Measurements from ENCODE around the gene CER1. TPM values are rescaled to one million over a fixed set of nuclear protein-coding genes. Genes with fewer than 3 reads are reported as not detected.

CER1 gene, protein sequence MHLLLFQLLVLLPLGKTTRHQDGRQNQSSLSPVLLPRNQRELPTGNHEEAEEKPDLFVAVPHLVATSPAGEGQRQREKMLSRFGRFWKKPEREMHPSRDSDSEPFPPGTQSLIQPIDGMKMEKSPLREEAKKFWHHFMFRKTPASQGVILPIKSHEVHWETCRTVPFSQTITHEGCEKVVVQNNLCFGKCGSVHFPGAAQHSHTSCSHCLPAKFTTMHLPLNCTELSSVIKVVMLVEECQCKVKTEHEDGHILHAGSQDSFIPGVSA
- 3.3 TPM for polyA plus RNA-seq (ENCODE audit: insufficient read length)
- long read RNA-seq, donor 1, partial matches to known transcripts, result 0 of 3 reads
- long read RNA-seq, donor 1, other reads (novel, unspliced or antisense), result 0 of 3 reads
- long read RNA-seq, donor 2, partial matches to known transcripts, result 0 of 2 reads
- long read RNA-seq, donor 2, other reads (novel, unspliced or antisense), result 0 of 2 reads
- long read RNA-seq, donor 3, result 0 reads
- long read RNA-seq, donor 4, result 0 reads
- long read RNA-seq, donor 5, result 0 reads
- long read RNA-seq, donor 6, result 0 reads
- long read RNA-seq, donor 7, partial matches to known transcripts, result 0 of 2 reads
- long read RNA-seq, donor 7, other reads (novel, unspliced or antisense), result 0 of 2 reads
- long read RNA-seq, donor 8, result 0 reads

DNA sequence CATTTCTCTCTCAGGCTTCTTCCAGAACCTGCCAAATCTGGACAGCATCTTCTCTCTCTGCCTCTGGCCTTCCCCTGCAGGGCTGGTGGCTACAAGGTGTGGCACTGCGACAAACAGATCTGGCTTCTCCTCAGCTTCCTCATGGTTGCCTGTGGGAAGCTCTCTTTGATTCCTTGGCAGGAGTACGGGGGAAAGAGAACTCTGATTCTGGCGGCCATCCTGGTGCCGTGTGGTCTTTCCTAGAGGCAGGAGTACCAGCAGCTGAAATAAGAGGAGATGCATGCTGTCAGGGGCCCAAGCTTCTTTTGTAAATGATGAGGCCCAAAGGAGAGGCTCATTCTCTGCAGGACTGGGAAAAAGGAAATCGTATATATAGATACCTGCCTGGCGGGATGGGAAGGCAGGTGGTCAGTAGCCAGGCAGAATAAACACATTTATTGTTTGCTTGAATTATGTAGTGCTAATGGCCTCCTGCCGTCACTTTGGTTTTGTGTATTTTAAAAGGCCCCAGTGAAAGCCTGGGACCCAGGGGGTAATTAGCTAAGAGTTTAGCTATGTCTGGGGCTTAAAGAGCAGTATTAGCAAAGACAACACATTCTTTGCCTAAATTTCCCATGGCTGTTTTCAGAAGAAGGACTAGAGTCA, at the start of gene CER1:
Gene CER1 (minus strand): TSS at position 343 of the 645 bp plus-strand sequence. CDS start 61 bp downstream, at position 282.
- no peak for DNase-seq

DNA sequence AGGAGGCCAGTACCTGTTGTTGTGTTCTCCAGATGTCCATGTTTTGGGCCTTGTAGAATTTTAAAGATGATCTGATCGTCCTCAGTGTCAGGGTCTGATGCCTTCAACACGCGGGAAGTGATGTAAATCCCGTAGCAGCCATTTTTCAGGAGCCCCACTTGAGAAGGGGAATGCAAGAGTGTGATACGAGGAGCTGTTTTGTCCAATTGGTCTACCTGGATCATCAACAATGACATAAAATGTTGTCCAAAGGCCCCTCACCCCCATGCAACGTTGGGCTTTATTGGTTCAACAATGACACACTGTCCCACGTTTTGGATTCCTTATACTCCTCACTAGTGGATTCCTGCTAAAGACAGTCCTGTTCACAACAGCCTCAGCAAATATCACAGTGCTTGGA, 48.1 kb upstream of the CER1 start:
- no peak for DNase-seq

DNA sequence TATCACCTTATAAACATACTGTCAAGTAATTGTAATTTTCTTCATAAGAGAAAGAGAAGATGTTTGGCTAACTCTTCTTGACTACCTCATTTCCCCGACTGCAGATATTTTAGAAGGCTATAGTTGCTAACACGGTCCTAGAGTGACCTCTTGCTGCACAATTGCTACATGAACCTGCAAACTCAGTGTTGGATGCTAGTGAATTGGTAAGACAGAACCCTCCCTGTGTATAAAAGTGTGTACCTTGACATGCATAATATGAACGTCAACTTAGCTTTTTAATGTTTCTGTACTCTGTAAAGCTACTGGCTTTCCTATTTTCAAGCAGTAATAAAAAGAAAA, 46.7 kb upstream of the CER1 start:
- DNase-seq, result peak; percentile 7

DNA sequence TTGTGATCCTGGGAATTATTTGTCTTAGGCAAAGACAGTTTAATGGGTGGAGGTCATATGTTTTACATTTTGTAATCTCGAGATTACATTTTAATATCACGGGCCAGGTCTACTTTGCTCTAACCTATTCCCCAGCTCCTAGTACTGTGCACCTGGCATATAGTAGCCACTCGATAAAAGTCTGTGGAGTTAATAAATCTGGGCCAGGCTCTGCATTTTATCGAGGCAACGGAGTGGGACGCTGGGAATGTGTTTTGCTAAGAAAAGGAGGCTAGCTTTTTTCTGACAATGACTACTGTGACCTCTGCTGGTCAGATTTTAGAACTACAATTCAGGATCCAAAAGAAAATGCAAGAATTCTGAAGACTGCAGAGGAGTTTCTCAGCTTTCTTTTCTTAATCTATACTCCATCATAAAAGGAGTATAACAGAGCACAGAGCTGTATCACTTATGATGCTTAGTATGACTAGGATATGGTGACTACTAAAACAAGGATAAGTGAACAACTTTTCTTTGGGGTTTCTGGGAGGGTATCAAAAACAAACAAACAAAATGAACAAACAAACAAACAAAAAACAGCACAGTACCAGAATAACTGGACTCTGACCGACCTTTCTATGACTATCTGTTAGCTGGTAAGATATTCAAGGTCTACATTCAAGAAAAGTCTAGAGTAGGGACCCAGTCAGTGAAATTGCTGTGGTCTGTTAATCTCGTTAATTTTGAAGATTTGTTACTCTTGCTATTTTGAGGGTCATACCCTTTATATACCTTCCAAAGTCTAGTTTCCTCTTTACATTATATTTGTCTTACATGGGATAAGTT, 46.1 kb upstream of the CER1 start:
- peak; percentile 57 for DNase-seq

DNA sequence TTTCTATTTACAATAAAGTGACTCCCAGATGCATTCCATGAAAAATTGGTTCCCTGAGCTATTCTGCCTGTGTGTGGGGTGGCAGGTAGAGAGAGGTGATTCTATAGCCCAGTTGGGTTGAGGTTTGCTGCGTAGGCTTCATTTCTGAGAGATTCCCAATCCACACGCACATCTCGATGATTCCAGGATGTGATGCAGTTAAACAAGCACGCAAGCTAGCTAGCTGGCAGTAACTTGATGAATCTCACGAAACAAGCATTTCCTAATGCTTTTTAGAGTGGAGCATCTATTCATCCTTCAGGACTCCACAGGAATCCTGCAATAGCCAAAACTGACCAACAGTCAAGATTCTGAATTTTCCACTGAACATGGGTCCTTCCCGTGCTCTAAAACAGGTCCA, 43.8 kb upstream of the CER1 start:
- no peak for DNase-seq

DNA sequence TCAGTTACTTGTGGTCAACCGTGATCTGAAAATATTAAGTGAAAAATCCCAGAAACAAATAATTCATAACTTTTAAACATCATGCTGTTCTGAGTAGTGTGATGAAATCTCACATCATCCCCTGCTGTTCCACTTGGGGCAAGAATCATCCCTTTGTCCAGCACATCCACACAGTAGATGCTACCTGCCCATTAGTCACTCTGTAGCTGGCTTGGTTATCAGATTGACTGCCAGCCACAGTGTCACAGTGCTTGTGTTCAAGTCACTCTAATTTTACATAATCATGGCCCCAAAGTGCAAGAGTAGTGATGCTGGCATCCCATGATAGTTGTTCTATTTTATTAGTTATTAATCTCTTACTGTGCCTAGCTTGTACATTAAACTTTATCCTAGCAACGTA, 39.1 kb upstream of the CER1 start:
- no peak for DNase-seq

DNA sequence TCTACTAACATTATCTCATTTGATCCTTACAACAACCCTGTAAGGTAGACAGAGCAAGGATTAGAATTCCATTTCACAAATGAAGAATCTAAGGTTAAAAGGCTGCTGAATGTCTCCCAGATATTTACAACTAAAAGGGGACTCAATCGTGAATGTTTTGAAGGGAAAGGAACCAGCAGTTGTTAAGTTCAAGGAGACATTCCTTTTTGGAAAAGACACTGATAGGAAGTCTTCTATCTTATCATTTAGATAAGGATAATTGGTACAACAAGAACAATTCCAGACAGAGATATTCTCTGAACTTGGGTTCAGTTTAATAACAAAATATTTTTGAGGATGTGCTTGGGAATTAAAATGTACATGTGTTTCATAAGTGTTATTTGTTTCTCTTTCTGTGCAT, 37.5 kb upstream of the CER1 start:
- DNase-seq, result no peak

DNA sequence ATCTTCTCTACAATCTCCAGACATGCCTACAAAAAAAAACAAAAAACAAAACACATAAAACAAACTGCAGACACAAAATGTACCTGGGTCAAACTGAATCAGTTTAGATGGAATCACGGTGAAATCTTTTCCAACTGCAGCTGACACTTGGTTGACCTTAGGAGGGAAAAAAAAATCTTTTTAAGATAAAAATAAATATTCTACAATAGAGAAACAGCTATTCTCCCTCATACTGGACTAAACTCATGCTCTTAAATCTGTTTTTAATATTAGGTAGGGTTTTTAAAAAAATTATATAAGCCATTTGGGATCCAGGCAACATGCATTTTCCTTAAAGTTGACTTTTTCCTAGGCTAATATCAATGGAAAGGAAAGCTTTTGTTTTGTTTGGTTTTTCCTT, 33.8 kb upstream of the CER1 start:
- no peak for DNase-seq

DNA sequence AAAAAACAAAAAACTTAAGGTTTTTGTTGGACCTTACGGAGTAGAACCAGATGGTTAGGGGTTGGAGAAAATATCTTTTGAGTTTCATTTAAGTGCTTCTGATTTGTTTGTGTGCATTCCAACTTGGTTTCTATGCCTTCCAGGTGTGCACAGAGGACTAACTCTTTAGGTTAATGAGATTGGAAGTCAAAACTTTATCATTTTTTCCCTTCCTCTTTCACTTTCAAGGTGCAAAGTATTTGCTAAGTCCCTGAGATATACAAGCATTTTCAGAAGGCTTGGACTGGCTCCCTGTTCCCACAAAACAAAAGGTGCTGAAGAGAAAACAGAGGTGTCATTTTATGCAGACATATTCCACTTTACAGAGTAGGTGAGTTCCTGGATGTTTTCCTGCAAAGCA, 30.3 kb upstream of the CER1 start:
- no peak for DNase-seq

DNA sequence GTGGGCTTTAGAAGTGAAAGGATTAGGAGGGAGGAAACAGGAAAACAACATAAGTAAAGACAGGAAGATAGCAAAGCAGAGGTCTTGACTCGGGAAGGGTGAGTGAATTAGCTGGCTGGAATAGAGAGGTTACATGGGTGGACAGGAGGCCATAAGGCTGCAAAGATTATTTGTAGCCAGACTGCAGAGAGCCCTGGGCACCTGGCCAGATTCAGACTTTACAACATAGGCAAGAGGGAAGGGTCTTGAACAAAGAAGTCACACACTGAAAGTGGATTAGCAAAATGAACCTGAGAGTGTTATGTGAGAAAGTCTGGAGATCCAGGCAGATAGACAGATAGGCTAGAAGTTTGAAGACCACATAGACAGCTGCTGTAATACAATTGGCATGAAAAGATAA, 29.7 kb upstream of the CER1 start:
- DNase-seq, result peak; percentile 25

DNA sequence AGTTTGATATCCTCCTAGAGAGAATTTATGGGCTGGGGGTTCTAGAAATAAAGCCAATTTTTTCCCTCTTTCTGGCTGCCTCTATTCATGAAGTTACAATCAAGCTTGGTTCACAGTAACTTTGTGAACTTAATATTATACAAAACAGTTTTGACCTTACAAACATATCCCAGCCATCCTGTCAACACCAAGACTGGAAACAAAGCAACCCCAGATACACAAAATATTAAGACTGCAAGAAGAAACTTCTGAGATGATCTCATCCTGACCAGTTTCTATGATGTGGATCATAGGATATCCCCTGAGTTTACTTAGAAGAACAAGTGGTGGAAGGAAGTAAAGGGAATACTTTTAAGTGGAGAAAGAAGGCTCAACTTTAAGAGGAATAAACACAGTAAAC, 28.3 kb upstream of the CER1 start:
- DNase-seq, result no peak

DNA sequence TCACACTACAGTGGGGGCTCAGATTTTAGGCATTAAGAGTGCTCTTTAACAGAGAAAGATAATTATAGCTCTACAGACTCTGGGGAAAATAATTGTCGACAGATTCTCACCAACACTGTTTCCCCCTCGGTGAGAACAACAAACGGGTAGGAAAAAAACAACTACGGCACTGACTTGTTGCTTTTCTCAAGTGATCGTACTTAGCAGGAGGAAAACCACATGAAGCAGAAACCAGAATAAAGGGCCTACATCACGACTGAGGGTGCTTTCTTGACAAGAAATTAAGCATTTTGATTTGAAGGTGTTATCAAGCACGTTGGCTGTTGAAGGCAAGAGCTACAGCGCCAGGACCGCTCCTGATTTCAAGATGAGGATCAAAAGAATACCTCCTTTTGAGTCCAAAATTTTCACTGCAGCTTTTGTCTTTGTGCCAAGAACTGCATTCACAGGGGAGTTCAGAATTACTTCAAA, 27.2 kb upstream of the CER1 start:
- no peak for DNase-seq

DNA sequence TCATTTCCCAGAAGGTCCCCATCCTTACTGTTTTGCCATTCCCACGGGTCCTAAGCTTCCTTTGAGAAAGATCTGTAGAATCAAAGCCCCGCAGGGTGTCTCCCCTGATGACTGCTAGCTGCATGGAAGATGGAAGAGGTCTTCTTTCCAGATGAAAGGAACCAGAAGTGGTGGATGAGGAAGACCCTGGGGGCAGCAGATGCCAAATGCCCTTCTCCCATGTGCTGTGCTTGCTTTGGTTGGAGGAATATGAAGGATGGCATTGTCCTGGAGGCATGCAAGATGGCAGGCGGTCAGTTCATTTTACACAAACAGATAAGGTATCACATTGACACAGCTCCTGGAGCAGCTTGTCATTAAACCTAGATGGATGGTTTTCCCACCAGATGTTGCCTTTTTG, 25.8 kb upstream of the CER1 start:
- no peak for DNase-seq

DNA sequence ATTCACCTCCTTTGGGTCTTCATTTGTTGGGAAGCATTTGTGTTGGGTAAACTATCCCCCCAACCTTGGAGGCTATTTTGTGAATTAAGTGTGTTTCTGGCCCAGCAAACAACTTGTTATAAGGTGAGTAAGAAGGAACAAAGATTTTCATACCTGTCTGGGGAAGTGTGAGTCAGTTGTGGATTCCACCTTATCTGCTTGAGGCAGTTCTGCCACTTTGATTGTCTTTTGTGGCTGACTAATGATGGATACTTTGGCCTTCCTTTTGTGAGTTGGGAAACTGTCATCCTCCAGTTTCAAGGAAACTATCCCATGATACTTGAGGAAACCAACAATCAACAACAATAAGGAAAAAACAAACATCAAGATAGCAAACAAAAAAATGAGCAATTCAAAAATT, 24.6 kb upstream of the CER1 start:
- DNase-seq, result no peak

DNA sequence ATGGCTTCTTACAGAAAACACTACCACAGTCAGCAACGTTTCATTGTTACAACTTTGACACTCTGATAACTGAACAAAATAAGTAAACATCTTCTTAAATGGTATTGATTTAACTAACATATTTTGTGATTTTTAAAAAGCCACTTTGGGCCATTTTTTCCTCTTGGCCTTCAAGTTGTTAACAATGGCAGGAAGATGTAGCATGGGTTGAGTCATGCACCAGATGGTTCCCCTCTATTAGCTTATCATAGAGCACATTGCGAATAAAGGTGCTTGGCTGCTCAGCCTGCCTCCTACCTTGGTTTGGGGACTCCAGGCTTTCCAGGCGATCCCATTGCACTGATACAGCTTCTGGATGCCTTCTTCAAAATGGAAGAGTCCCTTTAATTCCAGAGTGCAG, 24.1 kb upstream of the CER1 start:
- no peak for DNase-seq

DNA sequence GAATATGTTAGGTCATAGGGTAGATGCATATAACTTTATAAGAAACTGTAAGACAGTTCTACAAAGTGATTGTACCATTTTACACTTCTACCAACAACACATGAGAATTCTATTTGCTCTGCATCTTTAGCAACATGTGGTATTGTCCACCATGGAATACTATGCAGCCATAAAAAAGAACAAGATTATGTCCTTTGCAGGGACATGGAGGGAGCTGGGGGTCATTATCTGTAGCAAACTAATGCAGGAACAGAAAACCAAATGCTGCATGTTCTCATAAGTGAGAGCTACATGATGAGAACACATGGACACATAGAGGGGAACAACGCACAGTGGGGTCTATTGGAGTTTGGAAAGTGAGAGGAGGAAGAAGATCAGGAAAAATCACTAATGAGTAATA, 22.2 kb upstream of the CER1 start:
- DNase-seq, result no peak

DNA sequence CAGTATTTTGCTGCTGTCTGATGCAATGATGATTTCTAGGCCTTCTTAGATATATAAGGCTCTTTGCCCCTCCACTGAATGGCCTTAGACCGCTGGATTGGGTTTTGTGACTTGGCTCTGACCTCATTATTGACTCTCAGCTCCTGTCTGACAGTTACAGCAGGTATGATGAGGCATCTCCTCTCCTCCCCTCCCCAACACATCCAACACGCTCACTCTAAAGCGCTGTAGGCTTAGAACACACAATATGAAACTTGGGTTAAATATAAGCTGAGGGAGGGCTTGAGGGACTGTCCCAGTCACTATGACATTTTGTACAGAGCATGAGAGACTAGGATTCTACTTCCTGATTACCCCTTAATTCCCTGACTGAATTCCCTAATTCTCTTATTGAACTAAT, 18.8 kb upstream of the CER1 start:
- no peak for DNase-seq

DNA sequence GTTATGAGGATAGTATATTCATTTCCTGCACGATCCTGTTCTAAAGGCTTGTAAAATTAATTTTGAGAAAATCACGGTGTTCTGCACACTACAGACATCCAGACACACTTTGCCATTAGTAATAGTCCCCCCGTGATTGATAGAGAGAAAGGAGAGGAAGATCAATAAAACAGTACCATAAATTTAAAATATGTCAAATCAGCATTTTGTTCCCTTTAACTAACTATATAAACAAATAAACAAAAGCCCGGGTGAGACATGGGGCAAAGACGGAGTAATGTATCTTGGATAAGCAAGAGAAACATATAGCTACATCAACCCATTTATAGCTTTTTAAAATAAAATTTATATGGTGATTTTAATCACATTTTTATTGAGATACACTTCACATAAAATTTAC, 10.6 kb upstream of the CER1 start:
- DNase-seq, result no peak

DNA sequence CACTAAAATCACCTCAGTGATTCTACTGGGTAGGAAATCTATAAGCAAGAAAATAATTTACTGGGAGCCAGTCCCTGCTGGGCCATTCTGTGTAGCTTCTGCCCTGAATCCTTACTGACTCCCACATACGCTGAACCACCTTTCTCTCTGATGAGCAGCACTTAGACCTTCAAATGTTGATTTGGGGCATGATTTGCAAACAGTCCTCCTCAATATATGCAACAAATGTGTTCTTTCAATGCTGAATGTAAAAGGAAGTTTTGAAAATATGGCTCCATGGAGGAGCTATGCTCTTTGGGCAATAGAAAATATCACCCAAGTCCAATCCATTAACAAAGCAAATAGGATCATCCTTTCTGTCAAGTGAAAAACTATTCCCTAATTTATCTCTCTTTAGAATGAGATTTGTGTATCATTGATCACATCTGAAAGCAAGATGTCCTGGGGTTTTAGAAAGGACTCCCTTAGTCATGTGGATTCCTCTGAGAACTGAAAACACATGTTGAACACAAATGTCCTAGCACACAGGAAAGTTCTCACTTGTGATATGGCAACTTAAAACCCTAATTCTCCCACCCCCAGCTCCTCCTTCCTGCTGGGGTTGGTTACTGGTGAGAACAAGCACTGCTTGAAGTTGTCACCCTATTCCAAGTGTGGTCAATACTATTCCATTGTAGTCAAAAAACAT, 8.9 kb upstream of the CER1 start:
- no peak for DNase-seq

DNA sequence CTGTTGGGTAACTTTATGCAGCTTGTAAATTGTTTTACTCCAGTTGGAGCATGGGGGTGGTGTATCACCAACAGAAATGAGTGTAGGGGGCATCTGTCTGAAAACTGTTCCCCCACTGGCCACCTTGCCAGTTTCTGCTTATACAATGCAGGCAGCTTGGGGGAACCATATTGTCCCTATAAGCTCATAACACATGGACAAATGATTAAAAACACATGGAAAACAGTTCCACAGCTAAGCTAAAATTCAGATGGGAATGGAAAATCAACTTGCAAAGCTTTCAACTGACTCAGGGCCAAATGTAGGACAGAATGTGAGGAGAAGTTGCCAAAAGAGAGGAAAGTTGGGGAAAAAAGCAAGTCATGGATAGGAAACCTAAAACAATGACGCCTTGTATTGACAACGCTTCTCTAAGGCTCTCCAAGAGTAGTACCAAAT, 7.9 kb upstream of the CER1 start:
- DNase-seq, result no peak

DNA sequence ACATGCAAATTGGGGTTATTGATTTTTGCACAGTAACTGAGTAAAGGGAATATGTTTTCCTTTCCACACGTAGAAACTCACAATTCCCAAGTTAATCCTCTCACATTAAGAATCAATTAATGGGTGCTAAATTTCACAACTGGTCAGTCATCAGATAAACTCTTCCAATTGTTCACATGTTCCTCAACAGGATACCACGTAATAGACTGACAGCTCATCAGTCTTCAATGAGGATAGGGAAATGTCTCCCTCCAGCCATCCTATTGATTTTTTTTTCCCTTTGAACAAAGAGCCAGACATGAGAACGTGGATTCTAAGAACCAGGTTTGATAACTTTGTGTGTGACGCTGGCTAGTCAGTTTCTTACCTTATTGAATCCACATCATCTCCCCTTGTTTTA, 768 bp upstream of the CER1 start:
- DNase-seq, result no peak
